ENCODE measurements around the gene SOCS1.
"Not testable (repeated sequence)": the region's sequence is repeated elsewhere in the genome, so short reads cannot be mapped to it uniquely, and the experiment has no call there.

SOCS1 gene

GRCh38 chr16:11224894-11225676, 30.9 kb downstream of the SOCS1 start:
- no peak for DNase-seq (ENCODE audit: low spot score)

DNA sequence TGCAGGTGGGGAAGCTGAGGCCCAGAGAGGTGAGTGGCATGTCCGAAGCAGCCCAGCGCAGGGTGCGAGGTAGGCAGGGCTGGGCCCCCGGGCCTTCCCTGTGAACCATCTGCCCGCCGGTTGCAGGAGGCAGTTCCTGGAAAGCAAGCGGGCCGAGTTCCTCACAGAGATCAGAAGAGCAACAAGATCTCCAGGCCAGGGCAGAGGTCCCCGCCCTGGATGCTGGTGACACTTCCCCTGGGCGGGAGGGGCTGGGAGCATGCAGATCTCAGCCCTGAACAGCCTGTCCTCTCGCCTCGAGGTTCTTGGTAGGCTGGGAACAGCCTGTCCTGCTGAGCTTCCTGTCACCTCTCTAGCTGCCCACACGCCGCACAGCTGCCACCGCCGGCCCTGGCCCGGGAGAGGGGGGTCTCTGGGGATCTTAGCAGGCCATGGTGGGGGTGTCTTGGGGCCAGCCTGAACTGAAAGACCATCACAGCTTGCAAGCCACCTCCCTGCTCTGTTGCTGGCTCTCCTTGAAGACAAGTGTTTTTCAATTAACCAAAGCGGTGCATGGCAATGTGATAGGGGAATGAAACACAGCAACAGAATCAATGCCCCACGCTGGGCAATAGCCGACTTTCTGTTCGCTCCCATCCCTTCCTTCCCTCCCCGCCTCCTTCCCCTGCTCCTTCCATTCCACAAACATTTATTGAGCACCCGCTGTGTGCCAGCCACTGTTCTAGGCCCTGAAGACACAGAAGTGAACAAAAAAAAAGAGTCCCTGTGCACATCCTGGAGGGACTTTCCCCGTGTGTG, 31.7 kb downstream of the SOCS1 start:
- DNase-seq (ENCODE audit: low spot score), result no peak

DNA sequence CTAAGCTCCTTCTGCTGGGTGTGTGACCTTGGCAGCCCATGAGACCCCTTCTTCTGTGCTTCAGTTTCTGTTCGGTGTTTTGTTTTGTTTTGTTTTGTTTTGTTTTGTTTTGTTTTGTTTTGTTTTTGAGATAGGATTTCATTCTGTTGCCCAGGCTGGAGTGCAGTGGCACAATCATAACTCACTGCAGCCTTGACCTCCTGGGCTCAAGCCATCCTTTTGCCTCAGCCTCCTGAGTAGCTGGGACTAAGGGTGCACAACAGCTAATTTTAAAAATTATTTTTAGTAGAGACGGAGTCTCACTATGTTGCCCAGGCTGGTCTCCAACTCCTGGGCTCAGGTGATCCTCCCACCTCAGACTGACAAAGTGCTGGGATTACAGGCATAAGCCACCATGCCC, 35.5 kb downstream of the SOCS1 start:
- not testable (repeated sequence) for DNase-seq (ENCODE audit: low spot score)

DNA sequence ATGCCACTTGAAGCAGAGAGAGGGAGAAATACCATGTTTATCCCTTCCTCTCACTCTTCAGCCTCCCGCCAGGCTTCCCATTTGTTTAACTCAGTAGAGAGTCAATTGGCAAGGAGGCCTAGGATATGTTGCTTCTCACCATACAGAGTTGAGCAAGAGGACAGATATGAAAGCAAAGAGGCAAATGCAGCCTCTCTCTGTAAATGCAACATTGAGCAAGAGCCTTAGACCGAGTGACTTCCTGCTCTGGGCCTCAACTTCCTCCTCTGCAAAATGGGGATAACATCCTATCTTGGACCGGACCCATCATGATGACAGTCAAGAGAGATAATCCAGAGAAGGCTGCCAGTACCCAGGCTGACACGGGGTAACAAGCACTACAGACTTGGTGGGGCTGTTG, 36.8 kb downstream of the SOCS1 start:
- no peak for DNase-seq (ENCODE audit: low spot score)

DNA sequence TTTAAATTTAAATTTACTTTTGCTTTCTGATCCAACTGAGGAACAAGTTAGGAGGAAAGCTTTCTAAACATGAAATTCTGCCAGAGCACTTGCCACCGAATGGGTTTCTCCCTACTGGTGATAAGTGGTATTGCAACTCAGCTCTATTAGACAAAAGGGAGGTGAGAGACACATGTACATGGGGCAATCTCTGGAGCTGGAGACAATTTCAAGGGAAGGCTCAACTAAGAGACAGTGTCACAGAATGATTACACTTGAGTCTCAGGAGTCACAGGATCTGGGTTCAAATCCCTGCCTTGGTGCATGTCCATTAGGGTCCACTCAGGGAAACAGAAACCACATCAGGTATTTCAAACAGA, 37.4 kb downstream of the SOCS1 start:
- DNase-seq (ENCODE audit: low spot score), result no peak

DNA sequence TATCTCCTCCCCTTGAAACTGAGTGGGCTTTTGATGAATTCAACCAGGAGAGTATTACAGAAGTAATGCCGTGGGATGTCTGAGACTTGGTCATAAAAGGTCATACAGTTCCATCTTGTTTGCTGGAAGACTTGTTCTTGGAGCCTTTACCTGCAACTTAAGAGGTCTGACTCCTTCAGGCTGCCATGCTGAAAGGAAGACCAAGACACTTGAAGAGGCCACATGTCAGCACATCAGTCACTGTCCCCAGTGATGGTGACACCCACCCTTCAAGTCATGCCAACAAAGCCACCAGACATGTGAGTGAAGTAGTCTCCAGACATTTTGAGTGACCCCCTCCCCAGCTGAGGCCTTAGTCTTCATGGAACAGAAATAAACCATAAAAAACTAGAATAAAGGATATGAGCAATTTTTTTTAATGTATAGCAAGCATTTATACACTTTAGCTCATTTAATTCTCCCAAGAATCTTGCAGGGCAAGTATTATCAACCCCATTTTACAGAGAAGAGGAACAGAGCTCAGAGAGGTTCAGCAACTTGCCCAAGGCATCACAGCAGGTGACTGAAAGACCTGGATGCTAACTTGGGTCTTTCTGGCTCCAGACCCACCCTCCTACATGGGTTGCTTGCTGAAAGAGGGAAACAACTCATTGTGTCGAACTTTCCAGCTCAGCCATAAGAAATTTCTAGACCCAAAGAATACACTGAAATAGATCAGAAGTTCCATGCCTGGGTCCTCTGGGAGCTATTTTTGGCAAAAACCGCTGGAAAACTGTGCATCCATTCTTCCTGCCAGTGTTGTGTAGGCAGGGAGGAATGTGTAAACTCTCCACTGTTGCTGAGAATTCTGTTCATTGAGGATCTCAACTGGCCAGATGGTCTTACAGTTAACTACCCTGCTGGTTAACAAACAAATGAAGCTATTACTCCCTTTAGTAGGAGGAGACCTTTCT, 38.1 kb downstream of the SOCS1 start:
- no peak for DNase-seq (ENCODE audit: low spot score)

DNA sequence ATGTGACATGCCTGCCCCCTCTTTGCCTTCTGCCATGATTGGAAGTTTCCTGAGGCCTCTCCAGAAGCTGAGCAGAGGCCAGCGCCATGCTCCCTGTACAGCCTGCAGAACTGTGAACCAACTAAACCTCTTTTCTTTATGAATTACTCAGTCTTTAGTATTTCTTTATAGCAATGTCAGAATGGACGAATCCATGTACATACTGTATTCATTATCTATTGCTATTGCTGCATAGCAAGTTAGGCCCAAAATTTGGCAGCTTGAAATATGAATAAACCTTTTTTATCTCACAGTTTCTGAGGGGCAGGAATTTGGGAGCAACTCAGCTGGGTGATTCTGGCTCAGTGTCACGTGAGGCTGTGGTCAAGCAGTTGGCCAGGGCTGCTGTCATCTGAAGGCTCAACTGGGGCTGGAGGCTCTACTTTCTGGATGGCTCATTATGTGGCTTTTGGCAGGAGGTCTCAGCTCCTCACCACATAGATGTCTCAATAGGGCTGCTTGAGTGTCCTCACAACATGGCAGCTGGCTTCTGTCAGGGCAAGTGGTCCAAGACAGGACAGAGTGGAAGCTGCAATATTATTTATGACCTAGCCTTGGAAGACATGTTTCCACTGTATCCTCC, 40.0 kb downstream of the SOCS1 start:
- DNase-seq (ENCODE audit: low spot score), result no peak

- DNase-seq (ENCODE audit: low spot score), result no peak
Measured at GRCh38 chr16:11213799-11214198, 42.2 kb downstream of the SOCS1 start.

DNA sequence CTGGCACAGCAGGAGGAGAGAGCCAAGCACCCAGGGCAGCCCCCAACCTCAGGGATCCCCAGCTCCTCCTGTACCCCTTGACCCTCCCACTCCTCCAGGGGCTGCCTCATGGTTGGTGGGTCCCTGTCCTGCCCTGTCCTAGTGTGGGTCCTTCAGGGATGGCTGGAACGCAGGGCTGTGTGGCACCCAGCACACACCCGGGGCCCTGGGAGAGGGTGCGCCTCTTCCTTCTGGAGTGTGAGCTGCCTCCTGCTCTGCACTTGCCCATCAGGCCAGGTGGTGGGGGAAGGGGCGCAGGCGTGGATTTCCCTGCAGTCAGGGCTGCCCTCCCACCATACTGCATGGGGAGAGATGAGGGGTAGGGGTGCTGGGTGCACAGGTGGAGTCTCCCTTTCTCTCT, 42.6 kb downstream of the SOCS1 start:
- DNase-seq (ENCODE audit: low spot score), result no peak

DNA sequence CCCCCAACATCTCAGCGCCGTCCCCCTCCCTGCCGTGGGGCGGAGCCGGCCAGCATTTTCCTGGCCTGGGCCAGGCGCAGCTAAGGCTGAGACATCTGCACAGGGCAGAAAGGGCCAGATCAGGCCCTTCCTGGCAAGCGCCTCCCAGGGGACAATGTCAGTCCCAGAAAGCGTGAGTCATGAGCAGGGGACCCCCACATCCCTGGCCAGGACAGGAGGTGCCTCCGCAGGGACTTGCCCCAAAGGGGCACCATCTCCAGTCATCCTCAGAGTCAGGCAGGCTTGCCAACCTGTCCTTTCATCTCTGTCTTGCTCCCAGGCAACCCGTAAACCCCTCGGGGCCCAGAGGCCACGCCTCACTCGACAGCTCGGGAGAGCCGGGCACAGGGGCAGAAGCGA, 43.2 kb downstream of the SOCS1 start:
- DNase-seq (ENCODE audit: low spot score), result no peak

GRCh38 chr16:11211977-11212797, 43.8 kb downstream of the SOCS1 start:
- DNase-seq (ENCODE audit: low spot score), result no peak

DNA sequence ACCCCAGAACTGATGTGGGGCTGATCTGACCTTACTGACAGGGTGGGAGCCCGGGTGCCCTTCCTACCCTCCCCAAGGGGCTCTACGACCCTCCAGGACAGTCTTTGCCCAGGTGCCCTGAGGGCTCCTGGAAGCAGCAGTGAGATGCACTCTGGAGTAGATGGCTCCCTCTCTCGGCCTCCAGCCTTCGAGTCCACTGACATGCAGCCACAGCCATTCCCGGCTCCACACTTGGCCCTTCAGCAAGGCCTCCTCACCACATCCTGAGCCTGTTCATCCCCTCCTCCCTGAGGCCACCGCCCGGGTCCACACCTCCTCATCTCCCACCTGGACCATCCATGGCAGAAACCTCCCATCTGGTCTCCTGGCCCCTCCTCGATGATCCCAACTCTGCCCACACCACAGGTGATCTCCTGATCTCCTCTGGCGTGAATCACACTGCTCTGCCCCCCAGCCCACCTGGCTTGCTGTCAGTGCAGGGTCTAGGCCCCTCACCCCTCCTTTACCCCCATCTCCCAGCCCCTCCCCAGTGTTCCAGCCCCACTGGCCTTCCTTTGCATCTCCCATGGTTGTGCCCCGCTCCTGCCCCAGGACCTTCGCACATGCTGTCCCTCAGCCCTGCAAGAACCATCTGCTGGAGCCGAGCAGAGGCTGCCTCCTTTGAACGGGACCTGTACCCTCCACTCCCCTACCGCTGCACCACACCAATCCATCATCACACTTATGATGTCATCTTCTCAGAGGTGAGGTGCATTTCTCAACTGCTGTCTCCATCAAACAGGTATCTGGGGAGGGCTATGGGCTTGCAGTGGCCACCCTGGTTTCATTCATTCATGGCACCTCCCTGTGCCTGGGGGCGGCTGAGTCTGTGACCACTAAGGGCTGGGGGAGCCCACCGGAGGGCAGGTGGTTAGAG, 44.7 kb downstream of the SOCS1 start:
- DNase-seq (ENCODE audit: low spot score), result no peak

- no peak for DNase-seq (ENCODE audit: low spot score)
Measured at GRCh38 chr16:11210260-11210659, 45.7 kb downstream of the SOCS1 start.

DNA sequence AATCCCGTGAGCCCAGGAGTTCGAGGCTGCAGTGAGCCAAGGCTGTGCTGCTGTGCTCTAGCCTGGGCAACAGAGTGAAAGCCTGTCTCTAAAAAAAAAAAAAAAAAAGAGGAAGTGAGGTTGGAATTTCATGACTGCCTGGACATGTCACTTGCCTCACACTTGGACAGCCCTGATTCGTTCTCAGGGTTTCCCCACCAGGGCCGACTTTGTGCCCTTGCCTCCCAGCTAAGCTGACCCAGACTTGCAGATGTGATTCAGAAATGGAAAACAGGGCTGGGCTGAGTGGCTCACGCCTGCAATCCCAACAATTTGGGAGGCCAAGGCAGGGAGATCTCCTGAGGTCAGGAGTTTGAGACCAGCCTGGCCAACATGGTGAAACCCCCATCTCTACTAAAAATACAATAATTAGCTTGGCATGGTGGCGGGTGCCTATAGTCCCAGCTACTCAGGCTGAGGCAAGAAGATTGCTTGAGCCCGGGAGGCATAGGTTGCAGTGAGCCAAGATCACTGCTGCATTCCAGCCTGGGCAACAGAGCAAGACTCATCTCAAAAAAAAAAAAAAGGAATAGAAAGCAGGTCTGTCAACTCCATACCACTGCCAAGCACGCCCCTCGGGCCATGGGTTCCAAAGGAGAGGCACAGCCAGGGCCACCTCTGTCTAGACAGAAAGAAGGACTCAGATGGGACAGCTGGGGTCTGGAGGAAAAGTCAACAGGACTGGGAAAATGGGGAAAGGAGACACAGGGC, 46.9 kb downstream of the SOCS1 start:
- DNase-seq (ENCODE audit: low spot score), result no peak

- DNase-seq (ENCODE audit: low spot score), result no peak
Measured at GRCh38 chr16:11207646-11208045, 48.4 kb downstream of the SOCS1 start.

DNA sequence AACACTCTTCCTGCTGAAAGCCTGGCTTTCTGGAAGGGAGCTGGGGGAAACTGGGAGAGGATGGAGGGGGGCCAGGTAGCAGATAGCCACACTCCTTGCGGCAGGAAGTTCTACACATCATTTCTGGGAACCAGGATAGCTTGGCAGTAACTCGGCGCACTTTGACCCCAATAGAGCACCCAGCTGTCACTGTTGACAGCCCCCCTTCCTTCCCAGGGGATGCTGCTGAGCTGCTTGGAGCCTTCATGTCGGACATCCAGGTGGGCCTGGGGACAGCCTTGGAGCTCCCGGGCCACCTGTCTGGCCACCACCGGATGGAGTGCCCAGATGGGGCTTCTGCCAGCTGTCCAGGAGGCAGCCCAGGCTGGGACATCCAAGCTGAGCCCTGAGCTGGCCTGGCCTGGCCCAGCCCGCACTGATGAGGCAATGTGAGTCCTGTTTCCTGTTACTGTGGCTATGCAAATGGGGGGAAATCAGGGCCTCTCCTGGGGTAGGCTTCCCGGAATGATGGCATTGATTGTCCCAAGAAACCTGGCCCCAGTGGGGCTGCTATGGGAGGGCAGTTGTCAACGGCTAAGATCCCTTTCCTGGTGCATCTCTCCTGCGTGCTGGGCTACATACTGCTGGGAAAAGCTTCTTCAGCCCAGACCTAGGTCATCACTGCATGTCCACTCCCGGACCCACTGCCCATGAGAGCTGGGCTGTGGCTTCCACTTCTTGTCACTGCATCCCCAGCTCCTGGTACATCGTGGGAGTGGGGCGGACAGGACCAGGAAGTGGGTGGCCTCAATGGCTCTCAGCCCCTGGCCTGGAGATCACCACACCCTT, 50.0 kb downstream of the SOCS1 start:
- DNase-seq (ENCODE audit: low spot score), result no peak

GRCh38 chr16:11205065-11205699, 50.8 kb downstream of the SOCS1 start:
- DNase-seq (ENCODE audit: low spot score), result no peak

DNA sequence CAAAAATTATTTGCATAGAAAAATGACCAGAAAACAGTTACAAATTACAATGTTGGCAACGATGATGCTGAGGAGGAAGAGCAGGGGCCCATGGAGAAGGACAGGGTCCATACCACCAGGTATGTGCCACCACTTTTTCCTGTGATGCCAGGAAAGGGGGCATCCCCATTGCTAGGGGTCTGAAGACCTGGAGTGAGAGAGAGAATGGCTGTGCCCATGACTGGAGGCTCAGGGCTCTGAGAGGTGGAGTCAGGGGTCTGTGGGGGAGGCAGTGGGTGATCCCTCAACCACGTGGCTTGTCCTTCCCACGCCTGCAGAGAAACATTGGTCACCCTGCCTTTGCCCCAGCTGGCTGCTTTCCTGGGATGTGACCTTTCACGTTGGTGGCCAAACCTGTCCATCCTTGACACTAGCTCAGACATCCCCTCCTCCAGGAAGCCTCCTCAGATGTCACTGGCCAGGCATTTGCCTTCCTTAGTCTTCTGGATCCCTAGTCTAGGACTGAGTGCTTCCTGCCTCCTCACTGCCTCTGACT, 51.4 kb downstream of the SOCS1 start:
- no peak for DNase-seq (ENCODE audit: low spot score)
